Measurements from ENCODE around the gene CLCA2.

CLCA2 gene, protein sequence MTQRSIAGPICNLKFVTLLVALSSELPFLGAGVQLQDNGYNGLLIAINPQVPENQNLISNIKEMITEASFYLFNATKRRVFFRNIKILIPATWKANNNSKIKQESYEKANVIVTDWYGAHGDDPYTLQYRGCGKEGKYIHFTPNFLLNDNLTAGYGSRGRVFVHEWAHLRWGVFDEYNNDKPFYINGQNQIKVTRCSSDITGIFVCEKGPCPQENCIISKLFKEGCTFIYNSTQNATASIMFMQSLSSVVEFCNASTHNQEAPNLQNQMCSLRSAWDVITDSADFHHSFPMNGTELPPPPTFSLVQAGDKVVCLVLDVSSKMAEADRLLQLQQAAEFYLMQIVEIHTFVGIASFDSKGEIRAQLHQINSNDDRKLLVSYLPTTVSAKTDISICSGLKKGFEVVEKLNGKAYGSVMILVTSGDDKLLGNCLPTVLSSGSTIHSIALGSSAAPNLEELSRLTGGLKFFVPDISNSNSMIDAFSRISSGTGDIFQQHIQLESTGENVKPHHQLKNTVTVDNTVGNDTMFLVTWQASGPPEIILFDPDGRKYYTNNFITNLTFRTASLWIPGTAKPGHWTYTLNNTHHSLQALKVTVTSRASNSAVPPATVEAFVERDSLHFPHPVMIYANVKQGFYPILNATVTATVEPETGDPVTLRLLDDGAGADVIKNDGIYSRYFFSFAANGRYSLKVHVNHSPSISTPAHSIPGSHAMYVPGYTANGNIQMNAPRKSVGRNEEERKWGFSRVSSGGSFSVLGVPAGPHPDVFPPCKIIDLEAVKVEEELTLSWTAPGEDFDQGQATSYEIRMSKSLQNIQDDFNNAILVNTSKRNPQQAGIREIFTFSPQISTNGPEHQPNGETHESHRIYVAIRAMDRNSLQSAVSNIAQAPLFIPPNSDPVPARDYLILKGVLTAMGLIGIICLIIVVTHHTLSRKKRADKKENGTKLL

DNA sequence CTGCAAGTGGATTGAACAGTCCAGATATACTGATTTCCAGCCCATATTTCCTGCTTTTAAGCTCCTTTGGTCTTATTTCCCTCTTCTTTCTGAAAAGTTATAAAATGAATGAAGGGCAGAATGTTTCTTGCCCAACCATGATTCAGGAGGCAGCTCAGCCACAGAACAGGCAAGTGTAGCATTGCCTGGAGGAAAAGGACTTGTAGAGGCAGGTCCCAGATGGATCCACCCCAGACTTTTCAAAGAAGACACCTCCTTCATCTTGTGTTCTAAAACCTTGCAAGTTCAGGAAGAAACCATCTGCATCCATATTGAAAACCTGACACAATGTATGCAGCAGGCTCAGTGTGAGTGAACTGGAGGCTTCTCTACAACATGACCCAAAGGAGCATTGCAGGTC lies at the start of gene CLCA2:
Gene CLCA2 (plus strand): TSS at position 299 of the 400 bp plus-strand sequence. CDS start 77 bp downstream, at position 376.
- DNase-seq (ENCODE audit: extremely low spot score): no peak
- POLR2A ChIA-PET: no interaction called here
- CTCF ChIA-PET: interaction anchor here (1.1 to 4.7 kb wide), 6 partner anchors 15 to 77 kb away, joined by 3 to 25 read pairs (median 5); no protein-coding TSS in a partner anchor
- TF ChIP-seq, protein P1, sequence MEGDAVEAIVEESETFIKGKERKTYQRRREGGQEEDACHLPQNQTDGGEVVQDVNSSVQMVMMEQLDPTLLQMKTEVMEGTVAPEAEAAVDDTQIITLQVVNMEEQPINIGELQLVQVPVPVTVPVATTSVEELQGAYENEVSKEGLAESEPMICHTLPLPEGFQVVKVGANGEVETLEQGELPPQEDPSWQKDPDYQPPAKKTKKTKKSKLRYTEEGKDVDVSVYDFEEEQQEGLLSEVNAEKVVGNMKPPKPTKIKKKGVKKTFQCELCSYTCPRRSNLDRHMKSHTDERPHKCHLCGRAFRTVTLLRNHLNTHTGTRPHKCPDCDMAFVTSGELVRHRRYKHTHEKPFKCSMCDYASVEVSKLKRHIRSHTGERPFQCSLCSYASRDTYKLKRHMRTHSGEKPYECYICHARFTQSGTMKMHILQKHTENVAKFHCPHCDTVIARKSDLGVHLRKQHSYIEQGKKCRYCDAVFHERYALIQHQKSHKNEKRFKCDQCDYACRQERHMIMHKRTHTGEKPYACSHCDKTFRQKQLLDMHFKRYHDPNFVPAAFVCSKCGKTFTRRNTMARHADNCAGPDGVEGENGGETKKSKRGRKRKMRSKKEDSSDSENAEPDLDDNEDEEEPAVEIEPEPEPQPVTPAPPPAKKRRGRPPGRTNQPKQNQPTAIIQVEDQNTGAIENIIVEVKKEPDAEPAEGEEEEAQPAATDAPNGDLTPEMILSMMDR (IDR thresholded peaks at IDR 0.05; ENCODE audit: control extremely low read depth, extremely low read depth, low read depth, missing control alignments): no peak

DNA sequence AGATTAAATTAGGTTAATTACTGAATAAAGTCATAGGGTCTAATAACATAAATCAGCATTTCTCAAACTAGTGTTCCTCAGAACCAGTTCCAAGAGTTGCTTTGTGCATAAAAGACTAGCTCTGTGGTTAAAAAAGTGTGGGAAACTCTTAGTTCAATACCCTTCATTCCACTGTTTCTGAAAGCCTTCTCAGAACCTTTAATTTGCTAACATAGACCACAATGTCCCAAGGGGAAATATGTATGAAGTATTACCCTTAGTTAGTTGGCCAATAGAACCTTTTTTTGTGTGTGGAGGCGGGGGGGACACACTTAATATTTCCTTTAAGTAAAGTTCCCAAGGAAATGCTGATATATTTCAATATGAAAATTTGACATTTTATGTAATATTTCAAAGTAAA lies 48.3 kb upstream of the CLCA2 start:
- CTCF ChIA-PET: interaction anchor here (1.1 to 5.1 kb wide), 2 partner anchors 124 to 128 kb away, joined by 3 to 81 read pairs; no protein-coding TSS in a partner anchor
- TF ChIP-seq, protein P1 (IDR thresholded peaks at IDR 0.05; ENCODE audit: control extremely low read depth, extremely low read depth, low read depth, missing control alignments): no peak
- no peak for DNase-seq (ENCODE audit: extremely low spot score)
- POLR2A ChIA-PET: no interaction called here

DNA sequence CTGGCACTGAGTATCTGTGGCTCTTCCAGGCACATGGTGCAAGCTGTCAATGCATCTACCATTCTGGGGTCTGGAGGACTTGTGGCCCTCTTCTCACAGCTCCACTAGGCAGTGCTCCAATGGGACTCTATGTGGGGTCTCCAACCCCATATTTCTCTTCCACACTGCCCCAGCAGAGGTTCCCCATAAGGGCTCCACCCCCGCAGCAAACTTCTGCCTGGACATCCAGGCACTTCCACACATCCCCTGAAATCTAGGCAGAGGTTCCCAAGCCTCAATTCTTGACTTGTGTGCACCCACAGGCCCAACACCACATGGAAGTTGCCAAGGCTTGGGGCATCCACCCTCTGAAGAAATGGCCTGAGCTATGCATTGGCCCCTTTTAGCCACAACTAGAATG lies 46.6 kb upstream of the CLCA2 start:
- TF ChIP-seq, protein P1 (IDR thresholded peaks at IDR 0.05; ENCODE audit: control extremely low read depth, extremely low read depth, low read depth, missing control alignments): no peak
- DNase-seq (ENCODE audit: extremely low spot score): no peak
- ChIA-PET CTCF (interaction anchor here (1.1 to 5.1 kb wide), 2 partner anchors 17 to 127 kb away, joined by 3 to 81 read pairs; no protein-coding TSS in a partner anchor), POLR2A (no interaction called here)

DNA sequence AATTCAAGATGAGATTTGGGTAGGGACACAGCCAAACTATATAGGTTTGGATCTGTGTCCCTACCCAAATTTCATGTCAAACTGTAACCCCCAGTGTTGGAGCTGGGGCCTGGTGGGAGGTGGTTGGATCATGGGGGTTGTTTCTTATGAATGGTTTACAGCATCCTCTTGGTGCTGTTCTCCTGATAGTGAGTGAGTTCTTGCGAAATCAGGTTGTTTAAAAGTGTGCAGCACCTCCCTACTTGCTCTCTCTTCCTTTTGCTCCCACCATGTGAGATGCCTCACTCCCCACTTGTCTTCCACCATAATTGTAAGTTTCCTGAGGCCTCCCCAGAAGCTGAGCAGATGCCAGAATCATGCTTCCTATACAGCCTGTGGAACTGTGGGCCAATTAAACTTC lies 45.2 kb upstream of the CLCA2 start:
- TF ChIP-seq, protein P1 (IDR thresholded peaks at IDR 0.05; ENCODE audit: control extremely low read depth, extremely low read depth, low read depth, missing control alignments): no peak
- ChIA-PET POLR2A (no interaction called here), CTCF (interaction anchor here (1.4 to 5.1 kb wide), 6 partner anchors 12 to 375 kb away, joined by 3 to 81 read pairs (median 10); partner anchors contain the start of gene SH3GLB1)
- no peak for DNase-seq (ENCODE audit: extremely low spot score)

DNA sequence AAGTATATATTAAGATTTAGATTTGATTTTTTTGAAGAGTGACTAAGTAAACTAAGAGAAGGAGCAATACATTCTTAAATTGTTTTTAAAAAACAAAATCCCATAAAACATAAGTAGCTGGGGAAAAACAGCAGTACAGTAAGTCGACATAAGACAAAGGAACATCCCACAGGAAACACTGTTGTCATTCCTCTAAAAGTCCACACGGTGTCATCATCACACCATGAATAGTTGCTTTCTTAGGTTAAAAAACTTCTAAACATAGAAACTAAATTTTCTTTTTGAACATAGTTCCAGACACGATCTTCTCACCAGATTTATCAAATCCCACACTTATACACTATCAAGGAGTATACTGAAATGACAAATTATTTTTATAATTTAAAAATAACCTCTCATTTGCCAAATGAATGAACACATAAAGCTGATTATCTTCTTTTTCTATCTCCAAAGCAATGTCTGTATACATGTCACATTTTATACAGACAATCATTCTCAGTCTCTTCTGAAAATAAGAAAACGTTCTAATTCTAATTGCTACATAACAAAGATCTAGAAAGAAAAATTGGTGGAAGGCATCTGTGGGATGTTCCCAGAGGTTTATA lies 43.6 kb upstream of the CLCA2 start:
- TF ChIP-seq, protein P1 (IDR thresholded peaks at IDR 0.05; ENCODE audit: control extremely low read depth, extremely low read depth, low read depth, missing control alignments): peak; percentile 70
- CTCF ChIA-PET: interaction anchor here (0.6 to 5.1 kb wide), 25 partner anchors 11 to 722 kb away, joined by 3 to 81 read pairs (median 5); partner anchors contain the start of genes ODF2L and SH3GLB1
- POLR2A ChIA-PET: no interaction called here
- DNase-seq (ENCODE audit: extremely low spot score): peak; percentile 37

DNA sequence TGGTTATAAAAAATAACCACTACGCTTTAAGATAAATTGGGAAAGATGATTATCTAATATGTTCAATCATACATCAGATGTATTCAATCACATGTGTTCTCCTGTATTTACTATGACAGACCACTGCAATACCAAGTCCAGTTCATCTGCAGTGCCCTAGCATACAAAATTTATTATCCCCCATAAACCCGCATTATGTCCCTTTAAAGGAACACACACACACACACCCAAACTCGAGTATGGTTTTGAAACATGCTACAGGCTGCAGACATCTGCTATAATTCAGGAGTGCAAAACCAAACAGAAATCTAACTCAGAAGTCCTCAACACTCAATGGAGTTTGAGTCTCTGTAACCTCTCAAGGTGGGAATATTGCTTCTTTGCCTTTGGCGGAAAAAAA lies 42.7 kb upstream of the CLCA2 start:
- DNase-seq (ENCODE audit: extremely low spot score): no peak
- POLR2A ChIA-PET: no interaction called here
- CTCF ChIA-PET: no interaction called here
- TF ChIP-seq, protein P1 (IDR thresholded peaks at IDR 0.05; ENCODE audit: control extremely low read depth, extremely low read depth, low read depth, missing control alignments): no peak
